GM23338 (cell line): ENCODE measurements around the gene DCAF5.

Source experiments
- CREB1 ChIP-seq: fragments of 250-450 bp; sonication (Bioruptor Pico); IDR thresholded peaks from 2 replicates; pipeline ENCODE4 v1.5.0; 2020; ENCODE audit warnings: low read depth, mild to moderate bottlenecking, moderate library complexity
- CTCF ChIP-seq, 2 experiments: fragments of 200-600 bp in 1 of 2; sonication (generic) in 1 of 2; conservative IDR thresholded peaks; 2 replicates each; pipeline versions ENCODE4 v1.5.1 to v1.6.1; 2016 to 2017; ENCODE audit warnings: antibody characterized with exemption in 2 of 2, low read depth in 2 of 2, mild to moderate bottlenecking in 2 of 2, moderate library complexity in 1 of 2
- EZH2 ChIP-seq: fragments of 200-600 bp; sonication (generic); IDR thresholded peaks from one replicate; pipeline ENCODE4 v1.8.0; 2017; ENCODE audit warnings: antibody characterized with exemption, mild to moderate bottlenecking, low read depth; ENCODE audit not compliant: unreplicated experiment
- EZH2phosphoT487 ChIP-seq: fragments of 200-600 bp; sonication (generic); IDR thresholded peaks from one replicate; pipeline ENCODE4 v1.8.1; 2018; ENCODE audit warnings: antibody characterized with exemption; ENCODE audit not compliant: unreplicated experiment
- NANOG ChIP-seq: IDR thresholded peaks from 2 replicates; pipeline ENCODE4 v1.6.1; 2016; ENCODE audit warnings: antibody characterized with exemption, borderline replicate concordance
- POLR2AphosphoS5 ChIP-seq: IDR thresholded peaks from 2 replicates; pipeline ENCODE4 v1.6.1; 2016; ENCODE audit warnings: antibody characterized with exemption, low read depth
- REST ChIP-seq: IDR thresholded peaks from one replicate; pipeline ENCODE4 v1.6.1; 2018; ENCODE audit warnings: antibody characterized with exemption; ENCODE audit not compliant: unreplicated experiment
- ZNF114 ChIP-seq: fragments of 250-450 bp; sonication (Bioruptor Pico); IDR thresholded peaks from 2 replicates; pipeline ENCODE4 v1.5.0; 2020; ENCODE audit warnings: mild to moderate bottlenecking, moderate library complexity
- ZNF462 ChIP-seq: fragments of 250-450 bp; sonication (Bioruptor Pico); IDR thresholded peaks from 2 replicates; pipeline ENCODE4 v1.5.0; 2020; ENCODE audit warnings: mild to moderate bottlenecking, moderate library complexity

GRCh38 chr14:69079188-69079742 lies 73.7 kb downstream of the DCAF5 start:
- TF ChIP-seq CTCF (conservative IDR thresholded peaks at IDR 0.05; ENCODE audit: low read depth in 2 of 2) (no peak), REST (no peak), POLR2AphosphoS5 (no peak), EZH2phosphoT487 (no peak), EZH2 (no peak), CREB1 (CRISPR knock-in tag) (no peak), ZNF114 (no peak), ZNF462 (CRISPR knock-in tag) (no peak), NANOG (no peak)
